ENCODE measurements around the gene MAP2K5.

The MAP2K5 gene

GRCh38 chr15:67854358-67854757, 311.9 kb downstream of the MAP2K5 start:
- no peak overlapping the region for H3K27ac ChIP-seq
- TF ChIP-seq ZFX (IDR thresholded peaks at IDR 0.05) = no peak
- no peak for TF ChIP-seq CTCF (conservative IDR thresholded peaks at IDR 0.05)

- no peak for TF ChIP-seq ZFX (IDR thresholded peaks at IDR 0.05)
- TF ChIP-seq CTCF (conservative IDR thresholded peaks at IDR 0.05) = no peak
- no peak overlapping the region for H3K27ac ChIP-seq
Measured at GRCh38 chr15:67855842-67856241, 313.3 kb downstream of the MAP2K5 start.
